CD4-positive, CD25-positive, alpha-beta regulatory T cell (primary cell): ENCODE data around the gene GNB2. TPM values are rescaled to one million over a fixed set of nuclear protein-coding genes. Genes with fewer than 3 reads are reported as not detected.
"Not testable (repeated sequence)": the region's sequence is repeated elsewhere in the genome, so short reads cannot be mapped to it uniquely, and the experiment has no call there.

Experiments
- ATAC-seq, 2 donors: fragments of 150-1000 bp; cut with Tn5 transposase; one replicate each; pipeline ENCODE4 v1.10.0; 2021; ENCODE audit warnings: low read depth in 2 of 2, moderate number of reproducible peaks in 2 of 2, moderate library complexity in 1 of 2
- DNase-seq, 3 donors: peaks; one replicate each; pipeline versions ENCODE4 v3.0.0 to v3.0.0-alpha.2; 2012 to 2022; ENCODE audit warnings: mixed read lengths in 1 of 3
- H3K27ac ChIP-seq: one replicate; pipeline ENCODE4 v1.7.0; 2013; ENCODE audit warnings: mild to moderate bottlenecking, low read length; ENCODE audit not compliant: insufficient read depth, poor library complexity, severe bottlenecking
- H3K27me3 ChIP-seq: one replicate; pipeline ENCODE4 v1.7.0; 2013; ENCODE audit warnings: low read length; ENCODE audit not compliant: control insufficient read depth, insufficient read depth
- H3K36me3 ChIP-seq: one replicate; pipeline ENCODE4 v1.7.0; 2013; ENCODE audit warnings: mild to moderate bottlenecking, low read length, moderate library complexity; ENCODE audit not compliant: control insufficient read depth, insufficient read depth
- H3K4me1 ChIP-seq: 2 replicates; pipeline ENCODE4 v1.7.0; 2013; ENCODE audit warnings: mild to moderate bottlenecking, low read length; ENCODE audit not compliant: insufficient read depth, control insufficient read depth, poor library complexity, severe bottlenecking
- H3K4me3 ChIP-seq: one replicate; pipeline ENCODE4 v1.7.0; 2013; ENCODE audit warnings: low read depth, mild to moderate bottlenecking, low read length, moderate library complexity
- H3K9me3 ChIP-seq, 2 experiments: 1 replicate in 1 of 2; 2 replicates in 1 of 2; pipeline ENCODE4 v1.7.0; 2013; ENCODE audit warnings: low read length in 2 of 2, mild to moderate bottlenecking in 1 of 2, moderate library complexity in 1 of 2; ENCODE audit not compliant: control insufficient read depth in 2 of 2
- H3K27ac Mint-ChIP-seq, 3 donors: one replicate each; pipeline ENCODE4 v1.8.0; 2020 to 2022; ENCODE audit warnings: mild to moderate bottlenecking in 3 of 3, mixed read lengths in 3 of 3, moderate library complexity in 2 of 3
- H3K27me3 Mint-ChIP-seq: one replicate; pipeline ENCODE4 v1.8.0; 2022; ENCODE audit warnings: mild to moderate bottlenecking, mixed read lengths
- H3K36me3 Mint-ChIP-seq: one replicate; pipeline ENCODE4 v1.8.0; 2020; ENCODE audit warnings: mixed read lengths
- H3K4me1 Mint-ChIP-seq, 4 donors: one replicate each; pipeline ENCODE4 v1.8.0; 2020 to 2022; ENCODE audit warnings: mixed read lengths in 4 of 4, mild to moderate bottlenecking in 1 of 4
- H3K4me3 Mint-ChIP-seq, 4 donors: one replicate each; pipeline ENCODE4 v1.8.0; 2020 to 2022; ENCODE audit warnings: mild to moderate bottlenecking in 4 of 4, mixed read lengths in 4 of 4, moderate library complexity in 3 of 4
- H3K9me3 Mint-ChIP-seq, 7 donors: one replicate each; pipeline ENCODE4 v1.8.0; 2020 to 2022; ENCODE audit warnings: mixed read lengths in 7 of 7, mild to moderate bottlenecking in 3 of 7, moderate library complexity in 2 of 7
- polyA plus RNA-seq, 4 donors: library from polyadenylated mRNA; unstranded; fragments of 300-500 nt; fragmentation: Illumina TruSeq; gene quantifications; one replicate each; pipeline ENCODE4 v1.2.3, GENCODE V29; 2021
- total RNA-seq: library from RNA; stranded (reverse); gene quantifications from one replicate; pipeline ENCODE4 v1.2.3, GENCODE V29; 2022

The GNB2 gene
- total and polyA plus RNA-seq, 5 donors from 2014 or later = 47.2 to 160 (median 67.7) TPM

DNA sequence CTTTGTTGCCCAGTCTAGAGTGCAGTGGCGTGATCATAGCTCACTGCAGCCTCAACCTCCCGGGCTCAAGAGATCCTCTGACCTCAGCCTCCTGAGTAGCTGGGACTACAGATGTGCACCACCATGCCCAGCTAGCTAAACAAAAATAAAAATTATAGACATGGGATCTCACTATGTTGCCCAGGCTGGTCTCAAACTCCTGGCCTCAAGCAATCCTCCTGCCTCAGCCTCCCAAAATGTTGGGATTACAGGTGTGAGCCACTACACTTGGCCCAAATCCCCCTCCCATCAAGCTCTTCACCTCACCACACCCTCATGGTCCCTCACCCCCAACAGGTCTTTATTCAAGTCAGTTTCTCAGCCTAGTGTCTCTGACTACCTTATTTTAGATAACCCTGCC, 43.5 kb downstream of the GNB2 start:
- not testable (repeated sequence) for H3K36me3 Mint-ChIP-seq, H3K36me3 ChIP-seq, H3K27ac Mint-ChIP-seq, H3K27me3 ChIP-seq, H3K27ac ChIP-seq, H3K9me3 ChIP-seq, ATAC-seq, H3K4me3 ChIP-seq, H3K4me1 ChIP-seq, DNase-seq, H3K4me3 Mint-ChIP-seq, H3K4me1 Mint-ChIP-seq
- Mint-ChIP-seq H3K9me3 (peaks cover 0 to 15% (median 3%) of the 10 kb centered on the region in 7 donors), H3K27me3 (peaks cover 31% of the 10 kb centered on the region)

GRCh38 chr7:100719523-100720278, 46.2 kb downstream of the GNB2 start:
- no peaks in the 10 kb centered on the region for H3K36me3 Mint-ChIP-seq
- peaks cover 39% of the 10 kb centered on the region for H3K27me3 Mint-ChIP-seq
- no peak for ATAC-seq

GRCh38 chr7:100720279-100720670, 46.7 kb downstream of the GNB2 start, which contains the start of gene EPO:
TSS of gene EPO (plus strand) at chr7:100720468. CDS start at chr7:100720981, 513 bp downstream.
- peak within 1 kb of the TSS in 1 of 3 donors; percentile 26 for H3K27ac Mint-ChIP-seq
- H3K27me3 Mint-ChIP-seq = peaks cover 42% of the 10 kb centered on the region
- no peaks in the 10 kb centered on the region for H3K36me3 Mint-ChIP-seq
- no peaks in the 10 kb centered on the region for H3K9me3 ChIP-seq
- peaks cover 7% of the 10 kb centered on the region for H3K27me3 ChIP-seq
- peaks cover 5% of the 10 kb centered on the region for H3K4me1 ChIP-seq
- no peak within 1 kb of the TSS for H3K27ac ChIP-seq
- peaks cover 0 to 15% (median 3%) of the 10 kb centered on the region in 7 donors for H3K9me3 Mint-ChIP-seq
- DNase-seq (no peak), ATAC-seq (no peak)
- no peaks in the 10 kb centered on the region for H3K36me3 ChIP-seq
- H3K4me3 ChIP-seq = no peak within 1 kb of the TSS
- peaks cover 0 to 6% (median 2%) of the 10 kb centered on the region in 4 donors for H3K4me1 Mint-ChIP-seq
- H3K4me3 Mint-ChIP-seq = no peak within 1 kb of the TSS

More at GRCh38 chr7:100719523-100720278, 46.2 kb downstream of the GNB2 start:
- no peak overlapping the region for H3K4me3 ChIP-seq
- DNase-seq = no peak
- peaks cover 0 to 3% (median under 1%) of the 10 kb centered on the region in 4 donors for H3K4me1 Mint-ChIP-seq
- no peak overlapping the region for H3K27ac ChIP-seq
- H3K9me3 ChIP-seq = no peaks in the 10 kb centered on the region
- H3K36me3 ChIP-seq = no peaks in the 10 kb centered on the region
- H3K4me3 Mint-ChIP-seq = no peak overlapping the region
- H3K9me3 Mint-ChIP-seq = peaks cover 0 to 15% (median 3%) of the 10 kb centered on the region in 7 donors
- no peak overlapping the region for H3K27ac Mint-ChIP-seq
- peaks cover 7% of the 10 kb centered on the region for H3K27me3 ChIP-seq
- no peaks in the 10 kb centered on the region for H3K4me1 ChIP-seq

- peaks cover 0 to 15% (median 3%) of the 10 kb centered on the region in 7 donors for H3K9me3 Mint-ChIP-seq
- Histone ChIP-seq H3K4me1 (peaks cover 7% of the 10 kb centered on the region), H3K27me3 (peaks cover 8% of the 10 kb centered on the region), H3K27ac (no peak overlapping the region), H3K36me3 (no peaks in the 10 kb centered on the region), H3K4me3 (no peak overlapping the region), H3K9me3 (no peaks in the 10 kb centered on the region)
- no peak for ATAC-seq
- H3K36me3 Mint-ChIP-seq = no peaks in the 10 kb centered on the region
- peaks cover 45% of the 10 kb centered on the region for H3K27me3 Mint-ChIP-seq
- no peak overlapping the region for H3K4me3 Mint-ChIP-seq
- no peak for DNase-seq
- peak overlapping the region in 1 of 3 donors; percentile 26 for H3K27ac Mint-ChIP-seq
- H3K4me1 Mint-ChIP-seq = peaks cover 0 to 6% (median 2%) of the 10 kb centered on the region in 4 donors
Measured at GRCh38 chr7:100720671-100721504, 47.3 kb downstream of the GNB2 start.

- Mint-ChIP-seq H3K4me3 (no peak overlapping the region), H3K27me3 (peaks cover 45% of the 10 kb centered on the region), H3K36me3 (no peaks in the 10 kb centered on the region), H3K27ac (no peak overlapping the region), H3K9me3 (peaks cover 0 to 15% (median 3%) of the 10 kb centered on the region in 7 donors), H3K4me1 (peaks cover 0 to 6% (median 2%) of the 10 kb centered on the region in 4 donors)
- ATAC-seq = no peak
- Histone ChIP-seq H3K4me3 (no peak overlapping the region), H3K27me3 (peaks cover 9% of the 10 kb centered on the region), H3K9me3 (no peaks in the 10 kb centered on the region), H3K4me1 (peaks cover 7% of the 10 kb centered on the region), H3K27ac (no peak overlapping the region), H3K36me3 (no peaks in the 10 kb centered on the region)
- DNase-seq = no peak
Measured at GRCh38 chr7:100721505-100721812, 47.9 kb downstream of the GNB2 start.

DNA sequence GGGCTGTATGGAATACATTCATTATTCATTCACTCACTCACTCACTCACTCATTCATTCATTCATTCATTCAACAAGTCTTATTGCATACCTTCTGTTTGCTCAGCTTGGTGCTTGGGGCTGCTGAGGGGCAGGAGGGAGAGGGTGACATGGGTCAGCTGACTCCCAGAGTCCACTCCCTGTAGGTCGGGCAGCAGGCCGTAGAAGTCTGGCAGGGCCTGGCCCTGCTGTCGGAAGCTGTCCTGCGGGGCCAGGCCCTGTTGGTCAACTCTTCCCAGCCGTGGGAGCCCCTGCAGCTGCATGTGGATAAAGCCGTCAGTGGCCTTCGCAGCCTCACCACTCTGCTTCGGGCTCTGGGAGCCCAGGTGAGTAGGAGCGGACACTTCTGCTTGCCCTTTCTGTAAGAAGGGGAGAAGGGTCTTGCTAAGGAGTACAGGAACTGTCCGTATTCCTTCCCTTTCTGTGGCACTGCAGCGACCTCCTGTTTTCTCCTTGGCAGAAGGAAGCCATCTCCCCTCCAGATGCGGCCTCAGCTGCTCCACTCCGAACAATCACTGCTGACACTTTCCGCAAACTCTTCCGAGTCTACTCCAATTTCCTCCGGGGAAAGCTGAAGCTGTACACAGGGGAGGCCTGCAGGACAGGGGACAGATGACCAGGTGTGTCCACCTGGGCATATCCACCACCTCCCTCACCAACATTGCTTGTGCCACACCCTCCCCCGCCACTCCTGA, 49.1 kb downstream of the GNB2 start:
- Histone ChIP-seq H3K36me3 (no peaks in the 10 kb centered on the region), H3K9me3 (no peaks in the 10 kb centered on the region), H3K4me3 (no peak overlapping the region), H3K4me1 (peaks cover 7% of the 10 kb centered on the region), H3K27ac (no peak overlapping the region), H3K27me3 (peaks cover 9% of the 10 kb centered on the region)
- peaks cover 0 to 6% (median 2%) of the 10 kb centered on the region in 4 donors for H3K4me1 Mint-ChIP-seq
- ATAC-seq (no peak), DNase-seq (no peak)
- H3K27ac Mint-ChIP-seq = peak overlapping the region in 1 of 3 donors; percentile 71
- peaks cover 0 to 12% (median 3%) of the 10 kb centered on the region in 7 donors for H3K9me3 Mint-ChIP-seq
- H3K27me3 Mint-ChIP-seq = peaks cover 55% of the 10 kb centered on the region
- no peak overlapping the region for H3K4me3 Mint-ChIP-seq
- H3K36me3 Mint-ChIP-seq = no peaks in the 10 kb centered on the region

GRCh38 chr7:100723732-100724275, 50.3 kb downstream of the GNB2 start:
- Mint-ChIP-seq H3K4me1 (peaks cover 0 to 6% (median 2%) of the 10 kb centered on the region in 4 donors), H3K27ac (no peak overlapping the region), H3K27me3 (peaks cover 53% of the 10 kb centered on the region), H3K36me3 (no peaks in the 10 kb centered on the region), H3K4me3 (no peak overlapping the region), H3K9me3 (peaks cover 0 to 4% (median 2%) of the 10 kb centered on the region in 7 donors)
- Histone ChIP-seq H3K27ac (no peak overlapping the region), H3K4me3 (no peak overlapping the region), H3K9me3 (no peaks in the 10 kb centered on the region), H3K4me1 (peaks cover 7% of the 10 kb centered on the region), H3K27me3 (peaks cover 9% of the 10 kb centered on the region), H3K36me3 (no peaks in the 10 kb centered on the region)
- DNase-seq = no peak
- ATAC-seq = no peak
